Thyroid gland (tissue), 4 donors: ENCODE data around the gene PNLIPRP2. TPM values are rescaled to one million over a fixed set of nuclear protein-coding genes. Genes with fewer than 3 reads are reported as not detected.

Experiments used
- DNase-seq, 2 donors: peaks; one replicate each; pipeline ENCODE4 v3.0.0-alpha.2; 2019
- H3K27ac ChIP-seq, 3 donors: fragments of 200-600 bp; sonication (generic); 1 replicate in 2 of 3; 2 replicates in 1 of 3; pipeline ENCODE4 v1.5.1; 2016 to 2019; ENCODE audit warnings: mild to moderate bottlenecking in 1 of 3, moderate library complexity in 1 of 3
- H3K27me3 ChIP-seq: fragments of 200-600 bp; sonication (generic); one replicate; pipeline ENCODE4 v1.5.1; 2019
- H3K36me3 ChIP-seq, 2 donors: fragments of 200-600 bp; sonication (generic); one replicate each; pipeline ENCODE4 v1.5.1; 2016 to 2019
- H3K4me1 ChIP-seq, 2 donors: fragments of 200-600 bp; sonication (generic); one replicate each; pipeline ENCODE4 v1.5.1; 2017 to 2019
- H3K4me3 ChIP-seq, 3 donors: fragments of 200-600 bp; sonication (generic); replicated peaks in 1 of 3; 1 replicate in 2 of 3; 2 replicates in 1 of 3; pipeline ENCODE4 v1.5.1; 2016; ENCODE audit warnings: mild to moderate bottlenecking in 1 of 3
- H3K9me3 ChIP-seq: fragments of 200-600 bp; sonication (generic); one replicate; pipeline ENCODE4 v1.5.1; 2017
- CTCF ChIP-seq, 6 experiments: fragments of 200-600 bp in 3 of 6; fragments of 450-650 bp in 3 of 6; sonication (generic) in 3 of 6; IDR thresholded peaks; one replicate each; pipeline ENCODE4 v1.5.1; 2016 to 2019; ENCODE audit warnings: antibody characterized with exemption in 6 of 6, mild to moderate bottlenecking in 2 of 6, inconsistent platforms in 1 of 6, moderate library complexity in 1 of 6
- POLR2A ChIP-seq, 2 donors: fragments of 450-650 bp; IDR thresholded peaks; one replicate each; pipeline ENCODE4 v1.6.1; 2017; ENCODE audit warnings: antibody characterized with exemption in 2 of 2, mild to moderate bottlenecking in 2 of 2, moderate library complexity in 1 of 2
- WGBS, 2 donors: methylation state at CpG; one replicate each; pipeline ENCODE4 v1.1.5; 2017; 5-methylcytosine and 5-hydroxymethylcytosine counted together
- intact Hi-C: fragments of 100-400 bp; cut with DNase I; formaldehyde crosslinking; loops from one replicate; pipeline ENCODE4 v1.15.1; 2023
- total RNA-seq, 4 donors: library from RNA; depleted of rRNA; stranded (reverse); fragments of >200 nt; gene quantifications; one replicate each; pipeline ENCODE4 v1.2.3, GENCODE V29; 2016

Gene PNLIPRP2
- total RNA-seq, 4 donors from 2014 or later, result not detected

- Histone ChIP-seq H3K9me3 (no peaks in the 10 kb centered on the region), H3K36me3 (peaks cover 2 to 7% of the 10 kb centered on the region in 2 donors), H3K27ac (no peak overlapping the region), H3K27me3 (no peaks in the 10 kb centered on the region), H3K4me3 (no peak overlapping the region), H3K4me1 (peaks cover 3 to 12% of the 10 kb centered on the region in 2 donors)
- TF ChIP-seq CTCF (IDR thresholded peaks at IDR 0.05) (no peak), POLR2A (IDR thresholded peaks at IDR 0.05) (no peak)
- intact Hi-C loops, result no loop called here
- 95 to 96% methylated on average over 15 of the region's 15 CpGs for WGBS, 2 donors
- DNase-seq, result no peak
Measured at GRCh38 chr10:116679351-116679750, 58.6 kb downstream of the PNLIPRP2 start.

GRCh38 chr10:116683166-116683565 lies 62.4 kb downstream of the PNLIPRP2 start:
- DNase-seq, result no peak
- H3K36me3 ChIP-seq, result no peaks in the 10 kb centered on the region
- no peak overlapping the region for H3K27ac ChIP-seq
- H3K4me1 ChIP-seq, result peaks cover 3 to 18% of the 10 kb centered on the region in 2 donors
- no peaks in the 10 kb centered on the region for H3K9me3 ChIP-seq
- intact Hi-C loops, result loop anchor here (5.0 kb wide), 1 partner anchor 104 kb away; no protein-coding TSS in a partner anchor
- 93 to 94% methylated on average over 9 of the region's 9 CpGs for WGBS, 2 donors
- no peaks in the 10 kb centered on the region for H3K27me3 ChIP-seq
- no peak overlapping the region for H3K4me3 ChIP-seq
- no peak for TF ChIP-seq CTCF (IDR thresholded peaks at IDR 0.05)
- TF ChIP-seq POLR2A (IDR thresholded peaks at IDR 0.05), result no peak

- no peaks in the 10 kb centered on the region for H3K9me3 ChIP-seq
- DNase-seq, result no peak
- peaks cover 3 to 23% of the 10 kb centered on the region in 2 donors for H3K4me1 ChIP-seq
- intact Hi-C loops, result loop anchor here (5.0 kb wide), 1 partner anchor 103 kb away; no protein-coding TSS in a partner anchor
- WGBS, 2 donors, result 92 to 96% methylated on average over 9 to 11 of the region's 11 CpGs
- no peak for TF ChIP-seq POLR2A (IDR thresholded peaks at IDR 0.05)
- no peak for TF ChIP-seq CTCF (IDR thresholded peaks at IDR 0.05)
- H3K36me3 ChIP-seq, result no peaks in the 10 kb centered on the region
- H3K4me3 ChIP-seq, result no peak overlapping the region
- no peak overlapping the region for H3K27ac ChIP-seq
- no peaks in the 10 kb centered on the region for H3K27me3 ChIP-seq
Measured at GRCh38 chr10:116683821-116684220, 63.1 kb downstream of the PNLIPRP2 start.

- no peak overlapping the region for H3K27ac ChIP-seq
- DNase-seq, result peak in 1 of 2 donors; percentile 27
- no peaks in the 10 kb centered on the region for H3K9me3 ChIP-seq
- 57 to 75% methylated on average over 4 to 5 of the region's 5 CpGs for WGBS, 2 donors
- no peak for TF ChIP-seq CTCF (IDR thresholded peaks at IDR 0.05)
- no peak for TF ChIP-seq POLR2A (IDR thresholded peaks at IDR 0.05)
- peaks cover 3 to 32% of the 10 kb centered on the region in 2 donors for H3K4me1 ChIP-seq
- no peaks in the 10 kb centered on the region for H3K36me3 ChIP-seq
- no peaks in the 10 kb centered on the region for H3K27me3 ChIP-seq
- intact Hi-C loops, result loop anchor here (5.0 kb wide), 1 partner anchor 103 kb away; no protein-coding TSS in a partner anchor
- H3K4me3 ChIP-seq, result no peak overlapping the region
Measured at GRCh38 chr10:116684781-116685180, 64.0 kb downstream of the PNLIPRP2 start.

GRCh38 chr10:116685807-116686206 lies 65.1 kb downstream of the PNLIPRP2 start:
- WGBS, 2 donors, result 91 to 99% methylated on average over 6 of the region's 6 CpGs

More at GRCh38 chr10:116685807-116686206, 65.1 kb downstream of the PNLIPRP2 start:
- Histone ChIP-seq H3K4me1 (peaks cover 10 to 42% of the 10 kb centered on the region in 2 donors), H3K36me3 (no peaks in the 10 kb centered on the region), H3K27me3 (no peaks in the 10 kb centered on the region), H3K4me3 (no peak overlapping the region), H3K9me3 (no peaks in the 10 kb centered on the region), H3K27ac (no peak overlapping the region)
- TF ChIP-seq POLR2A (IDR thresholded peaks at IDR 0.05) (no peak), CTCF (IDR thresholded peaks at IDR 0.05) (no peak)
- no peak for DNase-seq
- intact Hi-C loops, result no loop called here
